Tibial nerve (tissue), 4 donors: Measurements from ENCODE around the gene HSPB6. TPM values are rescaled to one million over a fixed set of nuclear protein-coding genes. Genes with fewer than 3 reads are reported as not detected.

ENCODE experiments used
- DNase-seq, 2 donors: peaks; one replicate each; pipeline ENCODE4 v3.0.0-alpha.2; 2019; ENCODE audit warnings: low spot score in 2 of 2
- H3K27ac ChIP-seq, 4 donors: fragments of 200-600 bp; sonication (generic) in 3 of 4; one replicate each; pipeline ENCODE4 v1.5.1; 2017 to 2019; ENCODE audit warnings: mild to moderate bottlenecking in 1 of 4
- H3K27me3 ChIP-seq, 2 donors: fragments of 200-600 bp; sonication (generic) in 1 of 2; one replicate each; pipeline versions ENCODE4 v1.5.1 to v1.6.0; 2017 to 2019
- H3K36me3 ChIP-seq, 3 donors: fragments of 200-600 bp; sonication (generic); one replicate each; pipeline ENCODE4 v1.5.1; 2018 to 2019
- H3K4me1 ChIP-seq, 4 donors: fragments of 200-600 bp; sonication (generic) in 3 of 4; one replicate each; pipeline ENCODE4 v1.5.1; 2017 to 2019
- H3K4me3 ChIP-seq, 4 donors: fragments of 200-600 bp; sonication (generic) in 3 of 4; one replicate each; pipeline ENCODE4 v1.5.1; 2017 to 2019; ENCODE audit warnings: mild to moderate bottlenecking in 1 of 4, moderate library complexity in 1 of 4
- H3K9me3 ChIP-seq, 4 donors: fragments of 200-600 bp; sonication (generic) in 3 of 4; one replicate each; pipeline ENCODE4 v1.5.1; 2017 to 2019
- CTCF ChIP-seq, 5 experiments: fragments of 200-600 bp in 3 of 5; fragments of 450-650 bp in 2 of 5; sonication (generic) in 3 of 5; IDR thresholded peaks; one replicate each; pipeline ENCODE4 v1.5.1; 2016 to 2019; ENCODE audit warnings: antibody characterized with exemption in 5 of 5, mild to moderate bottlenecking in 3 of 5, moderate library complexity in 2 of 5
- EP300 ChIP-seq, 2 donors: sonication (generic); formaldehyde crosslinking; IDR thresholded peaks; one replicate each; pipeline ENCODE4 v1.6.1; 2017; ENCODE audit warnings: antibody characterized with exemption in 2 of 2, mild to moderate bottlenecking in 1 of 2
- POLR2A ChIP-seq, 2 donors: fragments of 450-650 bp; IDR thresholded peaks; one replicate each; pipeline ENCODE4 v1.6.1; 2017; ENCODE audit warnings: antibody characterized with exemption in 2 of 2, mild to moderate bottlenecking in 2 of 2, moderate library complexity in 2 of 2
- WGBS, 2 donors: methylation state at CpG; one replicate each; pipeline ENCODE4 v1.1.5; 2018; 5-methylcytosine and 5-hydroxymethylcytosine counted together
- total RNA-seq, 4 donors: library from RNA; depleted of rRNA; stranded (reverse); fragments of >200 nt; gene quantifications; one replicate each; pipeline ENCODE4 v1.1.0, GENCODE V29; 2016

Gene HSPB6
- total RNA-seq, 4 donors from 2014 or later = 85.2 to 190 (median 124) TPM

DNA sequence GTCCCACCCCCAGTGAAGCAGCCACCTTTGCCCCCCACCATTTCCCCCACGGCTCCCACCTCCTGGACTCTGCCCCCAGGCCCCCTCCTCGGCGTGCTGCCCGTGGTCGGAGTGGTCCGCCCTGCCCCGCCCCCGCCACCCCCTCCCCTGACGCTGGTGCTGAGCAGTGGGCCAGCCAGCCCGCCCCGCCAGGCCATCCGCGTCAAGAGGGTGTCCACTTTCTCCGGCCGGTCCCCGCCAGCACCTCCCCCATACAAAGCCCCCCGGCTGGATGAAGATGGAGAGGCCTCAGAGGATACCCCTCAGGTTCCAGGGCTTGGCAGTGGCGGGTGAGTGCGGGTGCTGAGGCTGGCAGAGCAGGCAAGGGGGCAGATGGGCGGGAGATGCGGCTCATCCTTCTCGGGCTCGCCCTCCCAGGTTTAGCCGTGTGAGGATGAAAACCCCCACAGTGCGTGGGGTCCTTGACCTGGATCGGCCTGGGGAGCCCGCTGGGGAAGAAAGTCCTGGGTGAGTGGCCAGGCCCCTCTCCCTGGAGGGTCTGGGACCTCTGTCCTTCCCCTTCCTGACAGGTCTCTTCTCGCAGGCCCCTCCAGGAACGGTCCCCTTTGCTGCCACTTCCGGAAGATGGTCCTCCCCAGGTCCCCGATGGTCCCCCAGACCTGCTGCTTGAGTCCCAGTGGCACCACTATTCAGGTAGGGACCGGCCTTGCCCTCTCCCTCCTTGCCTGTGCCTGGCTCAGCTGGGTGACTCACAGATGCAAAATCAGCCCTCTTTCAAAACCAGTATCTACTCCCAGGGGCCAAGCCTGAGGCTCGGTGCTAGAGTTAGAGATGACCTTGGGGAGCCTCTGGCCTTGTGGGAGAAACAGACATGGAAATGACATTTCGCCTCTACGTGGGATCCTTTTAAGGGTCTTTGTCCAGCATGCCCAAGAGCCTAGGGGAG lies 23.4 kb downstream of the HSPB6 start:
- H3K9me3 ChIP-seq = no peaks in the 10 kb centered on the region
- TF ChIP-seq CTCF (IDR thresholded peaks at IDR 0.05) = no peak
- TF ChIP-seq POLR2A (IDR thresholded peaks at IDR 0.05) = no peak
- TF ChIP-seq EP300 (IDR thresholded peaks at IDR 0.05) = no peak
- WGBS, 2 donors = 89% methylated on average over 25 to 30 of the region's 35 CpGs
- H3K4me1 ChIP-seq = no peaks in the 10 kb centered on the region
- no peak for DNase-seq
- no peak overlapping the region for H3K4me3 ChIP-seq
- no peak overlapping the region for H3K27ac ChIP-seq
- H3K36me3 ChIP-seq = peaks cover 2 to 100% (median 32%) of the 10 kb centered on the region in 3 donors
- H3K27me3 ChIP-seq = no peaks in the 10 kb centered on the region

DNA sequence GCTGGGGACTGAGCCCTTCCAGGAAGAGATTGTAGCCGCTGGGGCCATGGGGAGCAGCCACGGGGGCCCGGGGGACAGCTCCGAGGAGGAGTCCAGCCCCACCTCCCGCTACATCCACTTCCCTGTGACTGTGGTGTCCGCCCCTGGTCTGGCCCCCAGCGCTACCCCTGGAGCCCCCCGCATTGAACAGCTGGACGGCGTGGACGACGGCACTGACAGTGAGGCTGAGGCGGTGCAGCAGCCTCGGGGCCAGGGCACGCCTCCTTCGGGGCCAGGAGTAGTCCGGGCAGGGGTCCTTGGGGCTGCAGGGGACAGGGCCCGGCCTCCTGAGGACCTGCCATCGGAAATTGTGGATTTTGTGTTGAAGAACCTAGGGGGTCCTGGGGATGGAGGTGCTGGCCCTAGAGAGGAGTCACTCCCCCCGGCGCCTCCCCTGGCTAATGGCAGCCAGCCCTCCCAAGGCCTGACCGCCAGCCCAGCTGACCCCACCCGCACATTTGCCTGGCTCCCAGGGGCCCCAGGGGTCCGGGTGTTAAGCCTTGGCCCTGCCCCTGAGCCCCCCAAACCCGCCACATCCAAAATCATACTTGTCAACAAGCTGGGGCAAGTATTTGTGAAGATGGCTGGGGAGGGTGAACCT lies 24.2 kb downstream of the HSPB6 start:
- WGBS, 2 donors = 84 to 86% methylated on average over 20 to 25 of the region's 25 CpGs
- peaks cover 0 to 100% (median 38%) of the 10 kb centered on the region in 3 donors for H3K36me3 ChIP-seq

GRCh38 chr19:35731779-35732405 lies 24.9 kb downstream of the HSPB6 start:
- Histone ChIP-seq H3K9me3 (no peaks in the 10 kb centered on the region), H3K27ac (no peak overlapping the region), H3K4me1 (no peaks in the 10 kb centered on the region), H3K36me3 (peaks cover 0 to 100% (median 45%) of the 10 kb centered on the region in 3 donors), H3K4me3 (no peak overlapping the region), H3K27me3 (no peaks in the 10 kb centered on the region)
- 83 to 84% methylated on average over 21 of the region's 21 CpGs for WGBS, 2 donors
- TF ChIP-seq EP300 (IDR thresholded peaks at IDR 0.05) = no peak
- TF ChIP-seq CTCF (IDR thresholded peaks at IDR 0.05) = no peak
- TF ChIP-seq POLR2A (IDR thresholded peaks at IDR 0.05) = no peak
- DNase-seq = no peak

More for the DNA sequence above, 24.2 kb downstream of the HSPB6 start:
- no peak for DNase-seq
- Histone ChIP-seq H3K4me1 (no peaks in the 10 kb centered on the region), H3K27ac (no peak overlapping the region), H3K9me3 (no peaks in the 10 kb centered on the region), H3K27me3 (no peaks in the 10 kb centered on the region), H3K4me3 (no peak overlapping the region)
- TF ChIP-seq EP300 (IDR thresholded peaks at IDR 0.05) (no peak), POLR2A (IDR thresholded peaks at IDR 0.05) (no peak), CTCF (IDR thresholded peaks at IDR 0.05) (no peak)

DNA sequence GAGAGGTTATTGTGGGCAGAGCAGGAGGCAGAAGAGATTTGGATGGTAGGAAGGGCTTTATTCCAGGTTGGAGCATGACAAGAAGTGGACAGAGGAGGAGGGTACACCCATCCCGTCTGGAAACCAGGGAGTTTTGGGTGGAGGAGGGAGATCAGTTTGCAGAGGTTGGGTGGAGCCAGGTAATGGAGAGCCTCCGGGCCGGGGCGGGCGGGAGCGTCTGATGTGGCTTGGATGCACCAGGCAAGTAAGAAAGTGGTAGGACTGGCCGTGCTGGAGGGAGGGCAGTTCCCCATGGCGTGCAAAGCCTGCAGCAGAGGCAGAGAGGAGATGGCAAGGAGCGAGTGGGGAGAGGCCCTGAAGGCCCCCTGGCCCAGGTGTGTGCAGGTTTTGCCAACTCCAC lies 25.5 kb downstream of the HSPB6 start:
- Histone ChIP-seq H3K9me3 (no peaks in the 10 kb centered on the region), H3K4me3 (no peak overlapping the region), H3K27me3 (no peaks in the 10 kb centered on the region), H3K4me1 (no peaks in the 10 kb centered on the region), H3K36me3 (peaks cover 0 to 100% (median 47%) of the 10 kb centered on the region in 3 donors), H3K27ac (no peak overlapping the region)
- 82 to 87% methylated on average over 9 of the region's 9 CpGs for WGBS, 2 donors
- no peak for DNase-seq
- TF ChIP-seq CTCF (IDR thresholded peaks at IDR 0.05) = no peak
- no peak for TF ChIP-seq POLR2A (IDR thresholded peaks at IDR 0.05)
- no peak for TF ChIP-seq EP300 (IDR thresholded peaks at IDR 0.05)
